Activated CD8-positive, alpha-beta memory T cell treated with anti-CD3 and anti-CD28 coated beads, Interleukin-2, amount 50 U/mL, for 48 hours (primary cell): ENCODE results near the gene VSX2.
A peak's percentile ranks its signal among the peaks of the same experiment; 100 is the strongest.

ENCODE experiments used
- DNase-seq: peaks from one replicate; pipeline ENCODE4 v3.0.0-alpha.2; 2020

VSX2 gene

GRCh38 chr14:74238974-74239847, at the start of gene VSX2:
VSX2 (plus strand) TSS chr14:74239449; CDS start chr14:74239562, 113 bp downstream.
- DNase-seq: no peak

- no peak for DNase-seq
Observed at GRCh38 chr14:74190927-74191575, 48.2 kb upstream of the VSX2 start.

DNA sequence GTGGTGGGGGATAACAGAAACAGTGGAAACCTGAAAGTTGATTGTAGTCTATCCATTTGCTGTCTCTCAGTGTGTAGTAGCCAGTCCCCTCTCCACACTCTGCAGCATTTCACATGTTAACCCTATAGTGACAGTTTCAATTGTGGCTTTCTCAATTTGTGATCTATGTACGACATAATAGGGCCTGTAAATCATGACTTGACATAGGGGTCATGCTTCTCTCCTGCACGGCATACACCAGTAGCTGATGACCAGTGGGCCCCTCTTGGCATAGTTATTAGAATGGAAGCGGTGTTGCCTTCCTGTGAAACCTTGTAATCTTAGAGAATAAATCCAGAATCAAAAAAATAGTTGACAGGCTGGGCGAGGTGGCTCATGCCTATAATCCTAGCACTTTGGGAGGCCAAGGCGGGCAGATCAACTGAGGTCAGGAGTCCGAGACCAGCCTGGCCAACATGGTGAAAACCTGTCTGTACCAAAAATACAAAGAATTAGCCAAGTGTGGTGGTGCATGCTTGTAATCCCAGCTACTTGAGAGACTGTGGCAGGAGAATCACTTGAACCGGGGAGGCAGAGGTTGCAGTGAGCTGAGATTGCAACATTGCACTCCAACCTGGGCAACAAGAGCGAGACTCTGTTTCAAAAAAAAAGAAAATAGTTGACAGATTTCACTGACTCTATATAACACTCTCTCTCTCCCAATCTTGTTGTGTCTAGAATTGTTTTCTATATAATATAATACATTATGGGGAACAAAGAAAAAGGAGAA, 44.6 kb upstream of the VSX2 start:
- no peak for DNase-seq

GRCh38 chr14:74195623-74196022, 43.6 kb upstream of the VSX2 start:
- no peak for DNase-seq

DNA sequence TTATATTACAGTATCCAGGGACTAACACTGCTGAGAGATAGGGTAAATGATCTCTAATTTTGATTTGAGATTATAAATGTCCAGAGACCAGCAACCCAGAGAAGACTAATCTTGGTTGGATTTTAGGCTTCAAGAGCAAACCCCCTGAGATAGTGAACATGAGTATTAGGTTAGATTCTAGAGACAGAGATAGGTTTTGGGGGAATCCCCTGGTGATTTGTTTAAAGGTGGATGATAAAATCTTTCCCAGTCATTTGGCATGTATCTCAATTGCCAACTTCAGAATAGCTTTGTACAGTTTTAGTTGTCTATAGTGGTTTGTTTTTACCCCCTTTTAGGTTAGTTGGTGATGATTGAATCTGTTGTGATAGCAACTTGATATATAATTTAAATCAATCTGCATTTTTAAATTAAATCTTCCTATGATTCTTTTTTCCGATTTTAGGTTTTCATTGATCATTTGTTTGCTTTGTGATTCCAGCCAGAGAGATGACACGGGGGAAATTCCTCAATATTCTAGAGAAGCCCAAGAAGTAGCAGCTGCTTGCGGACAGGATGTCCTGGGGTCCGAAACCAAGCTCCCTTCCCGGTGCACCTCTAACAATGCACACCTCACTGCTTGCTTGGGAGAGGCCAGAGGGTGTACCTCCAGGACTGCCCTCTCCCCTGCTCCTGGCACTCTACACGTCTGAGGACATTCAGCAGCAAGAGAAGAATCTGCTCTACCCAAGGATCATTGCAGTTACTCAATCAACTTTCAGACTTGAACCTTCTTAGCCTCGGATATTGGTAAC, 40.6 kb upstream of the VSX2 start:
- DNase-seq: no peak

GRCh38 chr14:74202113-74202512, 37.1 kb upstream of the VSX2 start:
- no peak for DNase-seq

DNA sequence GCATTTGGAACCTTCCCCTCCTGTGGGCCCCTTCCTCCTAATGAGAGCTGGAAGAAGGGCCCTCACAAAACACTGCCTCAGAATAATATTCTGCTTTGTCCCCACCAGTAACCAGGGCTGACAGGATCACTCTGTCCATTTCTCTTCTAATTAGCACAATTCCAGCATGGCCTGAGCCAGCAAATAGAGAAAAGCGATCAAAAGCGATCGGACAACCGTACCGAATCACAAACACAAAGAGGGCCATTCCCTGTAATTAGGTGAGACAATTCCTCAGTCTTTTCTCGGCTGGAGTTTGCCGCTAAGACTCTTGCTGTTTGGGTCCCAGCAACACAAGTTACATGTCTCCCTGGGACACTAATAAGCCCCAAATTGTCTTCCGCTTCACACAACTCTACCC, 35.6 kb upstream of the VSX2 start:
- no peak for DNase-seq

- DNase-seq: no peak
Observed at GRCh38 chr14:74204491-74204890, 34.8 kb upstream of the VSX2 start.

GRCh38 chr14:74205882-74206281, 33.4 kb upstream of the VSX2 start:
- DNase-seq: no peak

DNA sequence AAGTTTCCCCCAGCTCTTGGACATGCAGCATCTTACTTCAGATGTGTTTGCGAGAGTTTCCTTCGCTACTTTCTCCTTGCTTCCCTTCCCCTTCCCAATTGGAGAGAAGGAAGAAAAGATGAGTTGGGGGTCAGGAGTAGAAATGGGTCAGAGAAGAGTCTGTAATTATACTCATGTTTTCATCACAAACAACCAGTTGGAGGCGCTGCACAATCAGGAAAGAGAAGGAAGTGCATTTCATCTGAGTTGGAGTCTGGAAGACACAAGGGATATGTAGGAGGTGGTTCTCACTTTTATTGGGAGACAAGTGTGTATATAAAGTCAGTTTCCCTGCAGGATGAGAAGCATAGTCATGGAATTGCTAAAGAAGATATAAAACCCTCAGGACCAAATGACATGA, 31.3 kb upstream of the VSX2 start:
- DNase-seq: no peak

GRCh38 chr14:74208642-74209041, 30.6 kb upstream of the VSX2 start:
- no peak for DNase-seq

DNA sequence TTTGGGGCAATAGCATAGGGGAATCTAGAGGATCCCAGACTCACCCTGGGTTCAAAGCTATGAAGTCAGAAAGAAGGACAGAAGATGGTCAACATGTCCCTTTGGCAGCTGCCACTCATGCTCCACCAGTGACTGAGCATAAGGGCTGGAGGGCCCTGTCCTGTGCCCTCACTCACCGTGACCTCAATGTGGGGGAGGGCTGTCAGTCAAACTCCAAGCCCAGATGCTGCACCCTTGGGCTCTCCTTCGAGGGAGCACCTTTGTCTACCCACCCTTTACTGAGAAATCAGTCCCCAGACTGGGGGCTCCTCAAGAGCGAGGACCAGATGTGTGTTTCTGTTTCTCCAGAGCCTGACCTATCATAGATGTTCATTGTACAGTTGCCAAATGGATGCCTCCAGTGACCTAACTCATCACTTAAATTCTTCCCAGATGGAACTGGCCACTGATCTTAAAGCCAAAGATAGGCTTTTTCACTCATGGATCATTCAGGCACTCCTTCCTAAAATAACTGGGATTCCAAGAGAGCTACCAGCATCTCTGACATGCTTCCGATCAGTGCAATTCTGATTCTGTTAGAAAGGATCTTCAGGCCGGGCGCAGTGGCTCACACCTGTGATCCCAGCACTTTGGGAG, 27.2 kb upstream of the VSX2 start:
- no peak for DNase-seq

- DNase-seq: no peak
Observed at GRCh38 chr14:74213907-74214803, 25.1 kb upstream of the VSX2 start.

GRCh38 chr14:74216671-74217070, 22.6 kb upstream of the VSX2 start:
- no peak for DNase-seq

DNA sequence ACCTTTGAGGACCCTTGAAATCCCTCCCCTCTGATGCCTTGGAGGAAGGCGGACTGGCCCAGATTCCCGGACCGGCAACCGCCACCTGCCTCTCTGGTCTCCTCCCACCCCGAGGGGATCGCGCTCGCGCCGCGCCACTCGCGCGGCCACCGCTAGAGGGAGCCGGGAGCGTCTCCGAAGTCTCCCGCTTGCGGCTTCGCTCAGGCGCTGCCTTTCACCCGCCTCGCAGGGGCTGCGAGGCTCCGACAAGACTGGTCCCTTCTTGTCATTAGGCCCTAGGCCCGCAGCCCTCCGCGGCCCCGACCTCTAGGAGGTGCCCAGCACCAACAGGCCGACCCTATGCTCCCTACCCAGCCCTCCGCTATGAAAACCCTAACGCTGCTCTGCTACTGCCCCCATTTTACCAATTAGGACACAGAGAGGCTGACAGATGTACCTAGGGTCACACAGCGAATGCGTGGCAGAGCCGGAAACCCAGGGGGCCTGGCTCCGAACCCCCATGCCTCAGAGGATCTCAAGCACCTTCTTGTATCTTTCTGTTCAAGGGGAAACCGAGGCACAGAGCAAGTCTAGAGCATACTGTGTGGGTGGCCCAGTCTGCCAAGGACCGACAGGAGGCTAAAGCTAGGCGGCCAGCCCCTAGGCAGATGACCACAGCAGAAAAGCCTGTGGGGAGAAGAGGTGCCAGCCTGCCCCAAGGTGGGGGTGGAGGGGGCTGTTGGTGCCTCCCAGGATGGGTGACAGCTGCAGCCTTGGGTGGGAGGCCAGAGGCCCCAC, 21.4 kb upstream of the VSX2 start:
- DNase-seq: peak; percentile 95

GRCh38 chr14:74218462-74218861, 20.8 kb upstream of the VSX2 start:
- DNase-seq: no peak

GRCh38 chr14:74219277-74220205, 19.7 kb upstream of the VSX2 start:
- DNase-seq: no peak

- no peak for DNase-seq
Observed at GRCh38 chr14:74220991-74221390, 18.3 kb upstream of the VSX2 start.

GRCh38 chr14:74221741-74222140, 17.5 kb upstream of the VSX2 start:
- DNase-seq: no peak
